ENCODE results near the gene TIGD3.

- TF ChIP-seq CTCF (IDR thresholded peaks at IDR 0.05) = no peak
- no peak for TF ChIP-seq POLR2A (IDR thresholded peaks at IDR 0.05)
Observed at GRCh38 chr11:65355776-65356393, 1.3 kb downstream of the TIGD3 start.

All from lower leg skin (tissue), 3 donors.